ENCODE measurements around the gene COQ2. TPM values are rescaled to one million over a fixed set of nuclear protein-coding genes. Genes with fewer than 3 reads are reported as not detected.
"Not testable (repeated sequence)": the region's sequence is repeated elsewhere in the genome, so short reads cannot be mapped to it uniquely, and the experiment has no call there.

COQ2 gene
- total and polyA plus RNA-seq, 4 experiments from 2014 or later: 5.5 to 7.6 (median 6.8) TPM

DNA sequence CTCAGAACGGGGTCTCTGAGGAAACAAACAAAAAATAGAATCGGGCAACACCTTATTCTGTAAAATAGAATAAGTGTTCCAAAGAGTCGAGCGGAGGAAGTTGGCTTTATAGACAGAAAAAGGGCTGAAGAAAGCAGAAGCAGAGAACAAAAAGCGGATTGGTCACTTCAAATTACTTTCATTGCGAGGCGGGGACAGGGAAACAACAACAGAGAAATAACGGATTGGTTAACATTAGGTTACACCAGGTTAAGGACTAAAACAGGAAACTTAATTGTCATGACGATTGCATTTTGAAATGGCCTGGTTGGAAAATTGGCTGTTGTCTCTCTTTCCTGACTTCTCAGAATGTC, 433 bp upstream of the COQ2 start:
- no peaks in the 10 kb centered on the region for H3K9me3 ChIP-seq (ENCODE audit: control insufficient read depth in 1 of 2, low read length in 2 of 2)
- peak overlapping the region; percentile 84 to 90 for H3K4me3 ChIP-seq (ENCODE audit: low read length in 2 of 2)
- ChIA-PET POLR2A (ENCODE audit: partially characterized antibody) (interaction anchor here (0.6 to 2.5 kb wide), 28 partner anchors 9 to 1000 kb away, joined by 3 to 25 read pairs (median 4); partner anchors contain the start of genes COPS4, HELQ, HPSE and LIN54), CTCF (ENCODE audit: partially characterized antibody) (interaction anchor here (0.6 to 7.0 kb wide), 20 partner anchors 8 to 438 kb away, joined by 3 to 96 read pairs (median 4); partner anchors contain the start of genes COPS4, HELQ and MRPS18C)
- peak overlapping the region; percentile 93 to 99 (median 99) for H3K27ac Mint-ChIP-seq
- peaks cover 0 to 10% of the 10 kb centered on the region in 2 donors for H3K36me3 Mint-ChIP-seq
- intact Hi-C loops (cut with micrococcal nuclease): loop anchor here (2.0 kb wide), 1 partner anchor 66 kb away; no protein-coding TSS in a partner anchor
- H3K4me1 Mint-ChIP-seq: peaks cover 26 to 46% (median 32%) of the 10 kb centered on the region in 4 donors
- no peaks in the 10 kb centered on the region for H3K27me3 ChIP-seq (ENCODE audit: insufficient read depth, low read length)
- peaks cover 0 to 4% (median 0%) of the 10 kb centered on the region in 8 donors for H3K9me3 Mint-ChIP-seq
- H3K4me3 Mint-ChIP-seq: peak overlapping the region; percentile 94 to 99 (median 98)
- peak in 2 of 5 donors; percentile 46 to 57 for DNase-seq
- peak overlapping the region; percentile 60 for H3K27ac ChIP-seq (ENCODE audit: low read depth, low read length)
- peaks cover 24% of the 10 kb centered on the region for H3K4me1 ChIP-seq (ENCODE audit: insufficient read depth, low read length)
- no peaks in the 10 kb centered on the region for H3K27me3 Mint-ChIP-seq
- H3K36me3 ChIP-seq (ENCODE audit: insufficient read depth, low read length): no peaks in the 10 kb centered on the region

DNA sequence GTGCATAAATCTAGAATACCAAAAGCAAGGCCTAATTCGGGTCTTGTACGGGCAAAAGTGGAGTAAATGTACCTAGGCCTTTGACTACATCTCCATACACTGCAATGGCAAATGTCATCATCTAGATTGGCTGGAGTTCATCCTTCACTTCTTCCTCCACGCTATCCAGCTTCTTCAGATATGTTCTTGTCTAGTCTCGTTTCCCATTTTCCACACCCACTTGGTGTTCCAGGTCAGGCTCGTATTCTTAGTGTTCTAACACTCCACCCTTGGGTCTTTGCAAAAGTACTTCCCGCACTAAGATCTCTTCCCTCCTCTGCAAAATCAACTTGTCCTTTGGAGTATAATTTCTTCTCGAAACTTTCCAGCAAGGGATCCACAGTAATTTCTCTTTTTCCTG, 1.4 kb downstream of the COQ2 start:
- peaks cover 24% of the 10 kb centered on the region for H3K4me1 ChIP-seq (ENCODE audit: insufficient read depth, low read length)
- intact Hi-C loops (cut with micrococcal nuclease): loop anchor here (2.0 to 5.0 kb wide), 3 partner anchors 22 to 911 kb away; partner anchors contain the start of gene HNRNPD
- peaks cover 26 to 46% (median 32%) of the 10 kb centered on the region in 4 donors for H3K4me1 Mint-ChIP-seq
- no peaks in the 10 kb centered on the region for H3K36me3 ChIP-seq (ENCODE audit: insufficient read depth, low read length)
- H3K4me3 Mint-ChIP-seq: peak overlapping the region; percentile 84 to 99 (median 88)
- no peaks in the 10 kb centered on the region for H3K27me3 Mint-ChIP-seq
- H3K4me3 ChIP-seq (ENCODE audit: low read length in 2 of 2): no peak overlapping the region
- no peak for DNase-seq
- no peak overlapping the region for H3K27ac ChIP-seq (ENCODE audit: low read depth, low read length)
- ChIA-PET POLR2A (ENCODE audit: partially characterized antibody) (interaction anchor here (0.9 to 2.5 kb wide), 11 partner anchors 10 to 852 kb away, joined by 3 to 25 read pairs (median 5); partner anchors contain the start of genes ABRAXAS1, COPS4, HELQ and MRPS18C), CTCF (ENCODE audit: partially characterized antibody) (interaction anchor here (0.8 to 7.0 kb wide), 23 partner anchors 9 to 863 kb away, joined by 3 to 96 read pairs (median 5); partner anchors contain the start of genes COPS4, HPSE and LIN54)
- H3K9me3 Mint-ChIP-seq: peaks cover 0 to 2% (median 0%) of the 10 kb centered on the region in 8 donors
- no peaks in the 10 kb centered on the region for H3K27me3 ChIP-seq (ENCODE audit: insufficient read depth, low read length)
- no peaks in the 10 kb centered on the region for H3K9me3 ChIP-seq (ENCODE audit: control insufficient read depth in 1 of 2, low read length in 2 of 2)
- peaks cover 6 to 14% of the 10 kb centered on the region in 2 donors for H3K36me3 Mint-ChIP-seq
- H3K27ac Mint-ChIP-seq: peak overlapping the region in 6 of 7 donors; percentile 44 to 97 (median 92)

DNA sequence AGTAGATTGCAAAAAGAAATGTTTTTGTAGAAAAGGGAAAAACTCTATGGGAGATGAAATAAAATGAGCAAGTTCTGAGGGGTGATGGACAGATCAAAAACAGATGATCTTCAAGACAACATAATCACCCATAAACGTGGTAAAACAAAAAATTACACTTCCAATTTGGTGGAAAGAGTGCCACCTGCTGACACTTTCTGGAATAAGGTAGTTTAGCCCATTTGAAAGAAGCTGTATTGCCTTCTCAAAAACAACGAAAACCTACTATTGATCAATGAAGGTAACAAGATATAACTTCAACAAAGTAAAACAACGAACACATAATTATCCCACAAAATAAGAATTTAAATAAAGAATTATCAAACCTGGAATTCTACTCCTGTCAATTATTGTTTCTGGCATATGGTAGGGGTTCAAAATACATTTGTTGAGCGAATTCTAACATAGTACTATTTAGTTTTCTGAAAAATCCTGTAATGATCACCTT, 2.5 kb downstream of the COQ2 start:
- peaks cover 0 to 2% (median 0%) of the 10 kb centered on the region in 8 donors for H3K9me3 Mint-ChIP-seq
- Histone ChIP-seq H3K27ac (ENCODE audit: low read depth, low read length) (no peak overlapping the region), H3K9me3 (ENCODE audit: control insufficient read depth in 1 of 2, low read length in 2 of 2) (no peaks in the 10 kb centered on the region), H3K36me3 (ENCODE audit: insufficient read depth, low read length) (no peaks in the 10 kb centered on the region), H3K4me1 (ENCODE audit: insufficient read depth, low read length) (peaks cover 26% of the 10 kb centered on the region), H3K27me3 (ENCODE audit: insufficient read depth, low read length) (no peaks in the 10 kb centered on the region), H3K4me3 (ENCODE audit: low read length in 2 of 2) (no peak overlapping the region)
- peaks cover 6 to 16% of the 10 kb centered on the region in 2 donors for H3K36me3 Mint-ChIP-seq
- POLR2A ChIA-PET (ENCODE audit: partially characterized antibody): interaction anchor here (1.7 kb wide), 1 partner anchor 208 kb away, joined by 4 read pairs; no protein-coding TSS in a partner anchor
- intact Hi-C loops (cut with micrococcal nuclease): loop anchor here (1.0 to 5.0 kb wide), 4 partner anchors 21 to 910 kb away; partner anchors contain the start of gene HNRNPD
- no peaks in the 10 kb centered on the region for H3K27me3 Mint-ChIP-seq
- peak overlapping the region; percentile 5 to 84 (median 49) for H3K27ac Mint-ChIP-seq
- H3K4me1 Mint-ChIP-seq: peaks cover 28 to 46% (median 35%) of the 10 kb centered on the region in 4 donors
- peak; percentile 50 to 70 (median 68) for DNase-seq
- CTCF ChIA-PET (ENCODE audit: partially characterized antibody): interaction anchor here (0.6 to 7.0 kb wide), 19 partner anchors 9 to 390 kb away, joined by 3 to 96 read pairs (median 7); partner anchors contain the start of genes COPS4 and LIN54
- peak overlapping the region in 6 of 8 donors; percentile 10 to 57 (median 22) for H3K4me3 Mint-ChIP-seq

DNA sequence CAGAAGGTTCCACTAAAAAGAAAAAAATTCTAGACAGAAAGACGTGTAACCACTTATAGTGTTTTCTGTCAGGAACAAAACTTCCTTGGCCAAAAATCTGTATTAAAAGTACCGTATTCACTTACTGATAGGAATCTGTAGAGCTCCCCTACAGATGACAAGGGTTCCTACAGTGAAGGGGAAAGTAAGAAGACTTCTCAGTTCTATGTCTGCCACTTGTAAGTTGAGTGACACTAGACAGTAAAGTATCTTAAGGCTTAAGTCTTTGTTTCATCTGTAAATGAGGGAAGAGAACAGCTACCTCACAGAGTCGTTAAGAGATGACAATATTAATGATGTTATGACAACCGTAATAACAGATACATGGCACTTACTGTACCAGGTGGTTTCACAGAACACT, 3.3 kb downstream of the COQ2 start:
- H3K36me3 Mint-ChIP-seq: peaks cover 6 to 21% of the 10 kb centered on the region in 2 donors
- H3K4me1 Mint-ChIP-seq: peaks cover 32 to 51% (median 40%) of the 10 kb centered on the region in 4 donors
- peak overlapping the region in 3 of 7 donors; percentile 24 to 78 (median 44) for H3K27ac Mint-ChIP-seq
- Histone ChIP-seq H3K9me3 (ENCODE audit: control insufficient read depth in 1 of 2, low read length in 2 of 2) (no peaks in the 10 kb centered on the region), H3K4me1 (ENCODE audit: insufficient read depth, low read length) (peaks cover 34% of the 10 kb centered on the region), H3K27ac (ENCODE audit: low read depth, low read length) (no peak overlapping the region), H3K4me3 (ENCODE audit: low read length in 2 of 2) (no peak overlapping the region), H3K36me3 (ENCODE audit: insufficient read depth, low read length) (no peaks in the 10 kb centered on the region), H3K27me3 (ENCODE audit: insufficient read depth, low read length) (no peaks in the 10 kb centered on the region)
- ChIA-PET CTCF (ENCODE audit: partially characterized antibody) (interaction anchor here (0.8 to 7.0 kb wide), 23 partner anchors 9 to 816 kb away, joined by 3 to 96 read pairs (median 5); partner anchors contain the start of genes LIN54 and THAP9), POLR2A (ENCODE audit: partially characterized antibody) (interaction anchor here (1.7 kb wide), 1 partner anchor 207 kb away, joined by 4 read pairs; no protein-coding TSS in a partner anchor)
- H3K27me3 Mint-ChIP-seq: no peaks in the 10 kb centered on the region
- peaks cover 0 to 2% (median 0%) of the 10 kb centered on the region in 8 donors for H3K9me3 Mint-ChIP-seq
- DNase-seq: no peak
- intact Hi-C loops (cut with micrococcal nuclease): loop anchor here (5.0 kb wide), 1 partner anchor 909 kb away; the partner anchor contains the start of gene HNRNPD
- peak overlapping the region in 1 of 8 donors; percentile 40 for H3K4me3 Mint-ChIP-seq

DNA sequence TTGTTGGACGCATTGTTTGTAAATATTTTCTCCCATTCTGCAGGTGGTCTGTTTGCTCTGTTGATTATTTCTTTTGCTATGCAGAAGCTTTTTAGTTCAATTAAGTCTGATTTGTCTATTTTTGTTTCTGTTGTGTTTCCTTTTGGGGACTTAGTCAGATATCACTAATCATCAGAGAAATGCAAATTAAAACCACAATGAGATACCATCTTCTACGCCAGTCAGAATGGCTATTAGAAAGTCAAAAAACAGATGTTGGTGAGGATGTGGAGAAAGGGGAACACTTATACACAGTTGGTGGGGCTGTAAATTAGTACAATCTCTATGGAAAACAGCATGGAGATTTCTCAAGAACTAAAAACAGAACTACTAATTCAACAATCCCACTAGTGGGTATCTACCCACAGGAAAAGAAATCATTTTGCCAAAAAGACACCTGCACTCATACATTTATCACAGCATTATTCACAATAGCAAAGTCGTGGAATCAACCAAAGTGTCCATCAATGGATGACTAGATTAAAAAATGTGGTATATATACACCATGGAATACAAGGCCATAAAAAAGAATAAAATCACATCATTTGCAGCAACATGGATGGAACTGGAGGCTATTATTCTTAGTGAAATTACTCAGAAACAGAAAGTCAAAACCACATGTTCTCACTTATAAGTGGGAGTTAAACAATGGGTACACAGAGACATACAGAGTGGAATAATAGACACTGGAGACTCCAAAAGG, 8.1 kb downstream of the COQ2 start:
- H3K4me1 ChIP-seq (ENCODE audit: insufficient read depth, low read length): peaks cover 18% of the 10 kb centered on the region
- Mint-ChIP-seq H3K4me1 (peaks cover 15 to 26% (median 21%) of the 10 kb centered on the region in 4 donors), H3K27ac (peak overlapping the region in 6 of 7 donors; percentile 5 to 76 (median 52)), H3K36me3 (peaks cover 22 to 27% of the 10 kb centered on the region in 2 donors), H3K27me3 (no peaks in the 10 kb centered on the region), H3K4me3 (peak overlapping the region in 5 of 8 donors; percentile 18 to 84 (median 45)), H3K9me3 (peaks cover 0 to 2% (median 0%) of the 10 kb centered on the region in 8 donors)
- no peak overlapping the region for H3K4me3 ChIP-seq (ENCODE audit: low read length in 2 of 2)
- peaks cover 3% of the 10 kb centered on the region for H3K36me3 ChIP-seq (ENCODE audit: insufficient read depth, low read length)
- no peak overlapping the region for H3K27ac ChIP-seq (ENCODE audit: low read depth, low read length)
- intact Hi-C loops (cut with micrococcal nuclease): no loop called here
- CTCF ChIA-PET (ENCODE audit: partially characterized antibody): interaction anchor here (1.3 kb wide), 1 partner anchor 202 kb away, joined by 4 read pairs; no protein-coding TSS in a partner anchor
- peak in 2 of 5 donors; percentile 29 to 33 for DNase-seq
- POLR2A ChIA-PET (ENCODE audit: partially characterized antibody): interaction anchor here (1.4 kb wide), 1 partner anchor 8 kb away, joined by 4 read pairs; the partner anchor contains the start of gene COQ2
- no peaks in the 10 kb centered on the region for H3K27me3 ChIP-seq (ENCODE audit: insufficient read depth, low read length)
- no peaks in the 10 kb centered on the region for H3K9me3 ChIP-seq (ENCODE audit: control insufficient read depth in 1 of 2, low read length in 2 of 2)

DNA sequence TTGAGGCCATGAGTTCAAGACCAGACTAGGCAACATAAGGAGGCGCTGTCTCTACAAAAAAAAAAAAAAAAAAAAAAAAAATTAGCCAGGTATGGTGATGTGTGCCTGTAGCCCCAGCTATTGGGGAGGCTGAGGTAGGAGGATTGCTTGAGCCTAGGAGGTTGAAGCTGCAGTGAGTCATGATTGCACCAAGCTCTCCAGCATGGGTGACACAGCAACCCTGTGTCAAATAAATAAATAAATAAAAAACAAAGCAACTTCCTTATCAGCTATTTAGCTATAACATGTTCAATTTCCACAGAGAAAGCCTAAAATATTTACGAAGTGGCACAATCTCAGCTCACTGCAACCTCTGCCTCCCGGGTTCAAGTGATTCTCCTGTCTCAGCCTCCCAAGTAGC, 10.7 kb downstream of the COQ2 start:
- peaks cover 17% of the 10 kb centered on the region for H3K4me1 ChIP-seq (ENCODE audit: insufficient read depth, low read length)
- H3K9me3 Mint-ChIP-seq; H3K27me3 Mint-ChIP-seq; H3K4me3 Mint-ChIP-seq; intact Hi-C loops (cut with micrococcal nuclease); H3K4me3 ChIP-seq (ENCODE audit: low read length in 2 of 2); H3K27ac Mint-ChIP-seq; H3K27me3 ChIP-seq (ENCODE audit: insufficient read depth, low read length); H3K27ac ChIP-seq (ENCODE audit: low read depth, low read length); H3K9me3 ChIP-seq (ENCODE audit: control insufficient read depth in 1 of 2, low read length in 2 of 2); H3K36me3 ChIP-seq (ENCODE audit: insufficient read depth, low read length); DNase-seq: not testable (repeated sequence)
- POLR2A ChIA-PET (ENCODE audit: partially characterized antibody): interaction anchor here (2.8 kb wide), 1 partner anchor 10 kb away, joined by 10 read pairs; the partner anchor contains the start of gene COQ2
- CTCF ChIA-PET (ENCODE audit: partially characterized antibody): interaction anchor here (1.0 to 2.0 kb wide), 4 partner anchors 8 to 200 kb away, joined by 3 to 10 read pairs (median 4); partner anchors contain the start of gene COQ2
- Mint-ChIP-seq H3K36me3 (peaks cover 32 to 38% of the 10 kb centered on the region in 2 donors), H3K4me1 (peaks cover 13 to 22% (median 14%) of the 10 kb centered on the region in 4 donors)

All from CD4-positive, alpha-beta memory T cell (primary cell).